Measurements from ENCODE around the gene C10orf67. TPM values are rescaled to one million over a fixed set of nuclear protein-coding genes. Genes with fewer than 3 reads are reported as not detected.

The C10orf67 gene
- total and polyA plus RNA-seq, 2 of the 8 experiments (the other 6 are each of a cell fraction or from before 2014, with no cell fraction given), result 0.05 to 0.11 TPM

DNA sequence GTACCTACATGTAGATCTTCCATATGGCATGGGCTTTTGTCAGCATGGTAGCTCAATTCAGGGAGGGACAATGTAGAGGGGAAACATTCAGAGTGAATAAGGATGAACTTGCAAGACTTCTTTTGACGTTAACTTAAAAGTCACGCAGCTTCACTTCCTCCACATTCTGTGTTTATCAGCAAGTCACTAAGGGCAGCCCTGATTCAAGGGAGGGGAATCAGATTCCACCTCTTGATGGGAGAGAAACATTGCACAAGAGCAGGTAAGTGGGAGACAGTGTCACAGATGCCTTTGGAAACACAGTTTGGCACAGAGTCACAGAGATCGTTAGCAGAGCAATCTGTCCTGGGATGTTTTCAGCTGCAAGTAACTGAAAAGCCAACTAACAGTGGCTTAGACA is 26.2 kb downstream of the C10orf67 start:
- 0 out of 2 replicates have a peak overlapping the region, but pooled peaks have one; percentile 10 for H2AFZ ChIP-seq (ENCODE audit: low read length)
- no peaks in the 10 kb centered on the region for H3K79me2 ChIP-seq (ENCODE audit: control insufficient read depth in 1 of 2, insufficient read depth in 2 of 2, low read length in 2 of 2)
- ChIA-PET POLR2A (ENCODE audit: partially characterized antibody) (no interaction called here), CTCF (ENCODE audit: partially characterized antibody) (interaction anchor here (0.6 to 8.0 kb wide), 6 partner anchors 25 to 383 kb away, joined by 3 to 61 read pairs (median 6); no protein-coding TSS in a partner anchor)
- DNase-seq (ENCODE audit: low read depth in 1 of 2, low spot score in 2 of 2), result no peak
- H3K36me3 ChIP-seq (ENCODE audit: control insufficient read depth in 2 of 4, insufficient read depth in 4 of 4, low read length in 3 of 4), result no peaks in the 10 kb centered on the region
- H3K14ac ChIP-seq (ENCODE audit: insufficient read length), result no peak overlapping the region
- H3K4me1 ChIP-seq (replicated peaks in 1 of 4; ENCODE audit: control insufficient read depth in 3 of 4, insufficient read depth in 4 of 4, low read length in 3 of 4), result no peaks in the 10 kb centered on the region
- H3K79me1 ChIP-seq (ENCODE audit: low read depth, low read length), result no peaks in the 10 kb centered on the region
- TF ChIP-seq KDM4A (IDR thresholded peaks at IDR 0.05; ENCODE audit: low read depth, low read length, severe bottlenecking), result no peak
- no peak for TF ChIP-seq SIN3A (conservative IDR thresholded peaks at IDR 0.05 in 1 of 2, IDR thresholded peaks at IDR 0.05 in 1 of 2; ENCODE audit: low read depth in 1 of 2, low read length in 2 of 2)
- no peak for TF ChIP-seq SUZ12 (IDR thresholded peaks at IDR 0.05; ENCODE audit: low read length)
- TF ChIP-seq ATF3 (IDR thresholded peaks at IDR 0.05; ENCODE audit: insufficient read depth, low read depth, low read length), result no peak
- TF ChIP-seq SP2 (IDR thresholded peaks at IDR 0.05; ENCODE audit: low read length), result no peak
- TF ChIP-seq TBP (IDR thresholded peaks at IDR 0.05; ENCODE audit: low read depth, low read length), result no peak
- no peak for TF ChIP-seq SIX5 (IDR thresholded peaks at IDR 0.05; ENCODE audit: low read depth, low read length)
- no peak for TF ChIP-seq CTCF (IDR thresholded peaks at IDR 0.05; ENCODE audit: control extremely low read depth in 1 of 3, insufficient read depth in 1 of 3, low read depth in 1 of 3, low read length in 3 of 3)
- no peak for TF ChIP-seq NANOG (IDR thresholded peaks at IDR 0.05; ENCODE audit: insufficient read depth, low read depth, low read length, poor library complexity, severe bottlenecking)
- no peak for TF ChIP-seq RFX5 (IDR thresholded peaks at IDR 0.05; ENCODE audit: borderline replicate concordance, low read depth, low read length)
- no peak overlapping the region for H2BK15ac ChIP-seq (ENCODE audit: low read length)
- H2BK5ac ChIP-seq (ENCODE audit: low read depth, low read length), result no peak overlapping the region
- no peak overlapping the region for H3K4me2 ChIP-seq (ENCODE audit: insufficient read depth in 1 of 2, low read depth in 2 of 2, low read length in 2 of 2)
- no peaks in the 10 kb centered on the region for H3K23me2 ChIP-seq (ENCODE audit: low read depth, low read length)
- no peaks in the 10 kb centered on the region for H4K20me1 ChIP-seq (replicated peaks in 1 of 2; ENCODE audit: control insufficient read depth in 1 of 2, insufficient read depth in 2 of 2, low read length in 2 of 2)
- 95% methylated on average over 3 of the region's 3 CpGs; no CpG with 5 or more reads in 1 of the 2 experiments for WGBS, 2 experiments (ENCODE audit: extremely low coverage in 1 of 2, insufficient coverage in 1 of 2, insufficient read length in 1 of 2, insufficient replicate concordance in 2 of 2, low coverage in 1 of 2, low lambda C conversion rate in 2 of 2, missing lambda C conversion rate in 1 of 2)
- no peak overlapping the region for H2BK120ac ChIP-seq (replicated peaks; ENCODE audit: low read depth, low read length)
- H3K56ac ChIP-seq (replicated peaks; ENCODE audit: insufficient read length, low read depth, low read length), result no peak overlapping the region
- H4K5ac ChIP-seq (ENCODE audit: insufficient read length, low read depth, low read length), result no peak overlapping the region
- H3K4ac ChIP-seq (replicated peaks; ENCODE audit: insufficient read length, low read depth, low read length), result no peak overlapping the region
- H3K18ac ChIP-seq (ENCODE audit: extremely low read depth, low read length), result no peak overlapping the region
- no peaks in the 10 kb centered on the region for H3K27me3 ChIP-seq (replicated peaks in 1 of 4; ENCODE audit: control insufficient read depth in 3 of 4, extremely low read depth in 1 of 4, insufficient read depth in 3 of 4, low read length in 3 of 4)
- no peak overlapping the region for H2BK12ac ChIP-seq (ENCODE audit: low read depth, low read length)
- no peak overlapping the region for H4K8ac ChIP-seq (ENCODE audit: extremely low read depth, insufficient read depth, low read length)
- no peak overlapping the region for H3K9ac ChIP-seq (replicated peaks in 1 of 4; ENCODE audit: extremely low read depth in 1 of 4, low read depth in 3 of 4, low read length in 3 of 4)
- no peak overlapping the region for H2AK5ac ChIP-seq (ENCODE audit: low read depth, low read length)
- no peaks in the 10 kb centered on the region for H3K9me3 ChIP-seq (ENCODE audit: insufficient read depth in 2 of 2, low read depth in 1 of 2, low read length in 1 of 2)
- no peak overlapping the region for H4K91ac ChIP-seq (replicated peaks; ENCODE audit: insufficient read length, low read length)
- no peak for FAIRE-seq
- H2BK20ac ChIP-seq (ENCODE audit: low read length), result no peak overlapping the region
- no peak overlapping the region for H3K23ac ChIP-seq (ENCODE audit: insufficient read length)
- no peak overlapping the region for H3K27ac ChIP-seq (ENCODE audit: low read depth, low read length)
- no peak overlapping the region for H3K4me3 ChIP-seq (ENCODE audit: extremely low read depth in 1 of 4, insufficient read depth in 2 of 4, low read depth in 3 of 4, low read length in 4 of 4)

Data from H1 (cell line).